Ammon's horn (tissue), 1 donor: ENCODE measurements around the gene MTMR3.

ENCODE experiments used
- DNase-seq: peaks from one replicate; pipeline ENCODE4 v3.0.0-alpha.2; 2016; ENCODE audit warnings: low spot score

The MTMR3 gene

GRCh38 chr22:29870574-29870973 is 12.4 kb upstream of the MTMR3 start:
- DNase-seq = no peak

GRCh38 chr22:29871684-29872083 is 11.3 kb upstream of the MTMR3 start:
- DNase-seq = peak; percentile 56

GRCh38 chr22:29872144-29872893 is 10.7 kb upstream of the MTMR3 start:
- DNase-seq = no peak

- no peak for DNase-seq
These were observed 10.0 kb upstream of the MTMR3 start for GRCh38 chr22:29872989-29873388.

GRCh38 chr22:29873943-29874342 is 9.0 kb upstream of the MTMR3 start:
- DNase-seq = no peak

GRCh38 chr22:29877620-29878019 is 5.4 kb upstream of the MTMR3 start:
- no peak for DNase-seq

- no peak for DNase-seq
These were observed 3.2 kb upstream of the MTMR3 start for GRCh38 chr22:29879753-29880152.

- no peak for DNase-seq
These were observed 294 bp upstream of the MTMR3 start for GRCh38 chr22:29882716-29883044.

- no peak for DNase-seq
These were observed 762 bp downstream of the MTMR3 start for GRCh38 chr22:29883775-29884097.

GRCh38 chr22:29885610-29886009 is 2.6 kb downstream of the MTMR3 start:
- DNase-seq = no peak

GRCh38 chr22:29886596-29886995 is 3.6 kb downstream of the MTMR3 start:
- no peak for DNase-seq

- DNase-seq = no peak
These were observed 4.4 kb downstream of the MTMR3 start for GRCh38 chr22:29887358-29887757.

- DNase-seq = no peak
These were observed 7.8 kb downstream of the MTMR3 start for GRCh38 chr22:29890760-29891159.

GRCh38 chr22:29892315-29893156 is 9.6 kb downstream of the MTMR3 start:
- no peak for DNase-seq

GRCh38 chr22:29901354-29901753 is 18.4 kb downstream of the MTMR3 start:
- DNase-seq = no peak

- DNase-seq = no peak
These were observed 20.4 kb downstream of the MTMR3 start for GRCh38 chr22:29903371-29903770.

GRCh38 chr22:29904020-29904419 is 21.0 kb downstream of the MTMR3 start:
- no peak for DNase-seq

GRCh38 chr22:29907753-29908515 is 25.0 kb downstream of the MTMR3 start:
- peak; percentile 31 for DNase-seq

- DNase-seq = no peak
These were observed 29.2 kb downstream of the MTMR3 start for GRCh38 chr22:29912141-29912540.

- no peak for DNase-seq
These were observed 29.8 kb downstream of the MTMR3 start for GRCh38 chr22:29912605-29913398.

GRCh38 chr22:29914165-29914564 is 31.2 kb downstream of the MTMR3 start:
- DNase-seq = no peak

GRCh38 chr22:29914991-29915533 is 32.1 kb downstream of the MTMR3 start:
- DNase-seq = no peak
